HCT116 (cell line): ENCODE results near the gene PPP1R27. TPM values are rescaled to one million over a fixed set of nuclear protein-coding genes. Genes with fewer than 3 reads are reported as not detected.

Experiments
- FOSL1 ChIP-seq: IDR thresholded peaks from 2 replicates; pipeline ENCODE4 v1.6.1; 2012; ENCODE audit warnings: low read depth
- REST ChIP-seq: IDR thresholded peaks from 2 replicates; pipeline ENCODE4 v1.6.1; 2012; ENCODE audit warnings: low read depth
- SP1 ChIP-seq: IDR thresholded peaks from 2 replicates; pipeline ENCODE4 v1.6.1; 2012; ENCODE audit warnings: low read depth
- SRF ChIP-seq: IDR thresholded peaks from 2 replicates; pipeline ENCODE4 v1.6.1; 2012; ENCODE audit warnings: low read depth
- ZBTB33 ChIP-seq: IDR thresholded peaks from 2 replicates; pipeline ENCODE4 v1.6.1; 2011; ENCODE audit warnings: mild to moderate bottlenecking, low read length, moderate library complexity; ENCODE audit not compliant: insufficient replicate concordance; ENCODE audit errors: extremely low read depth
- total RNA-seq: library from RNA; stranded (reverse); gene quantifications from one replicate; pipeline ENCODE4 v1.2.1, GENCODE V29; 2021; ENCODE audit not compliant: unreplicated experiment

Gene PPP1R27
- total RNA-seq, 1 experiment from 2014 or later = not detected

GRCh38 chr17:81858170-81858966 lies 23.5 kb upstream of the PPP1R27 start (continued):
- TF ChIP-seq REST (no peak), FOSL1 (no peak), SP1 (no peak), ZBTB33 (no peak), SRF (no peak)
